Loucy (cell line): ENCODE data around the gene WFIKKN1.

Experiments used
- H2AFZ ChIP-seq: fragments of 200-600 bp; sonication (generic); 2 replicates; pipeline ENCODE4 v1.6.0; 2016; ENCODE audit warnings: antibody characterized with exemption, mild to moderate bottlenecking, low read length, moderate library complexity
- H3F3A ChIP-seq: fragments of 200-600 bp; 2 replicates; pipeline ENCODE4 v1.6.0; 2016; ENCODE audit warnings: antibody characterized with exemption, low read depth, mild to moderate bottlenecking
- H3K27me3 ChIP-seq: fragments of 200-600 bp; sonication (generic); 2 replicates; pipeline ENCODE4 v1.6.1; 2014; ENCODE audit warnings: low read length, mild to moderate bottlenecking; ENCODE audit not compliant: insufficient read depth, poor library complexity, severe bottlenecking
- H3K36me3 ChIP-seq: fragments of 200-600 bp; sonication (generic); 2 replicates; pipeline ENCODE4 v1.6.1; 2016; ENCODE audit warnings: low read length; ENCODE audit not compliant: insufficient read depth
- H3K4me1 ChIP-seq: fragments of 200-600 bp; sonication (generic); 2 replicates; pipeline ENCODE4 v1.5.1; 2014; ENCODE audit warnings: low read length, mild to moderate bottlenecking; ENCODE audit not compliant: insufficient read depth, poor library complexity, severe bottlenecking
- H3K4me2 ChIP-seq: fragments of 200-600 bp; sonication (generic); 2 replicates; pipeline ENCODE4 v1.6.0; 2014; ENCODE audit warnings: antibody characterized with exemption, low read length, low read depth, mild to moderate bottlenecking; ENCODE audit not compliant: poor library complexity, severe bottlenecking
- H3K4me3 ChIP-seq: fragments of 200-600 bp; sonication (generic); 2 replicates; pipeline ENCODE4 v1.5.1; 2014; ENCODE audit warnings: low read length, mild to moderate bottlenecking, mixed read lengths; ENCODE audit not compliant: poor library complexity, severe bottlenecking
- H3K79me2 ChIP-seq: fragments of 200-600 bp; sonication (generic); 2 replicates; pipeline ENCODE4 v1.6.1; 2014; ENCODE audit warnings: low read length; ENCODE audit not compliant: insufficient read depth
- H3K9ac ChIP-seq: fragments of 200-600 bp; sonication (generic); 2 replicates; pipeline ENCODE4 v1.6.0; 2014; ENCODE audit warnings: mild to moderate bottlenecking, low read depth, low read length, moderate library complexity; ENCODE audit not compliant: poor library complexity, severe bottlenecking
- H3K9me2 ChIP-seq: fragments of 200-600 bp; sonication (generic); replicated peaks from 2 replicates; pipeline ENCODE4 v1.6.1; 2016; ENCODE audit warnings: low read depth, low read length, mixed read lengths
- H3K9me3 ChIP-seq: fragments of 200-600 bp; sonication (generic); 2 replicates; pipeline ENCODE4 v1.6.1; 2014; ENCODE audit warnings: mild to moderate bottlenecking, antibody characterized with exemption, low read length, low read depth; ENCODE audit not compliant: insufficient read depth
- H4K20me1 ChIP-seq: fragments of 200-600 bp; sonication (generic); 2 replicates; pipeline ENCODE4 v1.6.0; 2014; ENCODE audit warnings: antibody characterized with exemption, low read length, mild to moderate bottlenecking; ENCODE audit not compliant: insufficient read depth, poor library complexity, severe bottlenecking
- EZH2phosphoT487 ChIP-seq: fragments of 200-600 bp; IDR thresholded peaks from 2 replicates; pipeline ENCODE4 v1.6.1; 2018; ENCODE audit warnings: antibody characterized with exemption, mild to moderate bottlenecking, moderate library complexity, borderline replicate concordance
- TF ChIP-seq, protein P1 (sequence below): fragments of 200-600 bp; sonication (generic); conservative IDR thresholded peaks from 2 replicates; pipeline ENCODE4 v1.5.1; 2014; ENCODE audit warnings: mild to moderate bottlenecking, antibody characterized with exemption, low read length

The WFIKKN1 gene

DNA sequence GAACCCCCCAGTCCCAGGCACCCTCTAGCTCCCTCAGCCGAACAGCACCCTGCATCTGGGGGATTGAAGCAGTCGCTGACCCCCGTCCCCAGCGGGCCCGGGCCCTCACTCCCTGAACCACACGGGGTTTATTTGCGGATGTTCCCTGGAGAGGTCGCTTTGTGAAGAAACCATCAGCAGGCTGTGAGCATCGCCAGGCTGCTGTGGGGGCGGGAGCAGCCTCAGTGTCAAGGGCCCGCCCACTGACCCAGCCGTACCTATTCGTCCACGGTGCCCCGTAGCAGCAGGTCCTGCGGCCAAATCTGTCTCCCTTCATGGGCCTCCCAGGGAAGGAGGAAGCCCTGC is 47.3 kb upstream of the WFIKKN1 start:
- no peak overlapping the region for H3K9ac ChIP-seq
- H3K36me3 ChIP-seq = no peaks in the 10 kb centered on the region
- H3K79me2 ChIP-seq = peaks cover 11% of the 10 kb centered on the region; the same call in 1 of the 2 replicates
- H3K27me3 ChIP-seq = no peaks in the 10 kb centered on the region
- no peak overlapping the region for H3K4me3 ChIP-seq
- no peak for TF ChIP-seq EZH2phosphoT487
- TF ChIP-seq, protein P1, sequence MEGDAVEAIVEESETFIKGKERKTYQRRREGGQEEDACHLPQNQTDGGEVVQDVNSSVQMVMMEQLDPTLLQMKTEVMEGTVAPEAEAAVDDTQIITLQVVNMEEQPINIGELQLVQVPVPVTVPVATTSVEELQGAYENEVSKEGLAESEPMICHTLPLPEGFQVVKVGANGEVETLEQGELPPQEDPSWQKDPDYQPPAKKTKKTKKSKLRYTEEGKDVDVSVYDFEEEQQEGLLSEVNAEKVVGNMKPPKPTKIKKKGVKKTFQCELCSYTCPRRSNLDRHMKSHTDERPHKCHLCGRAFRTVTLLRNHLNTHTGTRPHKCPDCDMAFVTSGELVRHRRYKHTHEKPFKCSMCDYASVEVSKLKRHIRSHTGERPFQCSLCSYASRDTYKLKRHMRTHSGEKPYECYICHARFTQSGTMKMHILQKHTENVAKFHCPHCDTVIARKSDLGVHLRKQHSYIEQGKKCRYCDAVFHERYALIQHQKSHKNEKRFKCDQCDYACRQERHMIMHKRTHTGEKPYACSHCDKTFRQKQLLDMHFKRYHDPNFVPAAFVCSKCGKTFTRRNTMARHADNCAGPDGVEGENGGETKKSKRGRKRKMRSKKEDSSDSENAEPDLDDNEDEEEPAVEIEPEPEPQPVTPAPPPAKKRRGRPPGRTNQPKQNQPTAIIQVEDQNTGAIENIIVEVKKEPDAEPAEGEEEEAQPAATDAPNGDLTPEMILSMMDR = no peak
- no peak overlapping the region for H2AFZ ChIP-seq
- no peaks in the 10 kb centered on the region for H4K20me1 ChIP-seq
- H3K9me2 ChIP-seq = no peaks in the 10 kb centered on the region
- H3K4me1 ChIP-seq = no peaks in the 10 kb centered on the region
- H3F3A ChIP-seq = no peaks in the 10 kb centered on the region
- no peaks in the 10 kb centered on the region for H3K9me3 ChIP-seq
- H3K4me2 ChIP-seq = no peak overlapping the region

DNA sequence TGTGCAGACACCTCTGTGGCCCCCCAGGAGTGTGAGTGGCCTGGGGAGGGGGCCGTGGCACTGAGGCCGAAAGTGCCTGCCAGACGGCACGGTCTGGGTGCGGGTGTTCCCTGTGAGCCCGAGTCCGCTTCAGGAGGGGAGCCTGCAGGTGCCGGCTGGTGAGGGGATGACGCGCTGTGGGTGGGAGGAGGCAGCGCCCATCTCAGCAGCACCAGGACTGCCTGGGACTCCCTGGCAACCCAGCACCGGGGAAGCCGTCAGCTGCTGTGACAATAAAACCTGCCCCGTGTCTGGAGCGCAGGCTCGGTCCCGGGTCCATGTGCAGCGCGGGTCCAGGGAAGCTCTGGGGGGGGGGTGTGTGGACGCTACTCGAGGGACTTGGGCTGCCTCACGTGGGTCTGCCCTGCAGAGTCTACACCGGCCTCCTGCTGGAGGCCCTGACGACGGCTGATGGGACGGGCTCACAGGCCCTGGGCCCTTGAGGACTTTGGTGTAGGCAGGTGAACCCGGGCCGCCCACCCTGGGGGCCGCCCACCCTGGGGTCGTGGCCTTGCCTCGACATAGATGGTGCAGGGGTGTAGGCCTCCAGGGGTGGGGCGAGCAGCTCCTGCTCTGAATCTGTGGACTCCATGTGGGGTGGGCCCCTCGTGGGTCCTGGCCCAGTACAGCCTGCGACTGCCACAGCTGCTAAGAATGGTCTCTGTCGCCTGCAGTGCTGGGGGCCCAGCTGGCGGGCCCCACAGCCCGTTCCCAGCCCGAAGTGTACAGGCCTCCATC is 46.8 kb upstream of the WFIKKN1 start:
- TF ChIP-seq EZH2phosphoT487 = no peak
- TF ChIP-seq, protein P1 = no peak
- Histone ChIP-seq H3K36me3 (no peaks in the 10 kb centered on the region), H3K4me2 (no peak overlapping the region), H3K9ac (no peak overlapping the region), H3K79me2 (peaks cover 11% of the 10 kb centered on the region; the same call in 1 of the 2 replicates), H3K4me3 (no peak overlapping the region), H3K9me2 (no peaks in the 10 kb centered on the region), H3K9me3 (no peaks in the 10 kb centered on the region), H3K27me3 (no peaks in the 10 kb centered on the region), H3F3A (no peaks in the 10 kb centered on the region), H3K4me1 (no peaks in the 10 kb centered on the region), H2AFZ (no peak overlapping the region), H4K20me1 (no peaks in the 10 kb centered on the region)

DNA sequence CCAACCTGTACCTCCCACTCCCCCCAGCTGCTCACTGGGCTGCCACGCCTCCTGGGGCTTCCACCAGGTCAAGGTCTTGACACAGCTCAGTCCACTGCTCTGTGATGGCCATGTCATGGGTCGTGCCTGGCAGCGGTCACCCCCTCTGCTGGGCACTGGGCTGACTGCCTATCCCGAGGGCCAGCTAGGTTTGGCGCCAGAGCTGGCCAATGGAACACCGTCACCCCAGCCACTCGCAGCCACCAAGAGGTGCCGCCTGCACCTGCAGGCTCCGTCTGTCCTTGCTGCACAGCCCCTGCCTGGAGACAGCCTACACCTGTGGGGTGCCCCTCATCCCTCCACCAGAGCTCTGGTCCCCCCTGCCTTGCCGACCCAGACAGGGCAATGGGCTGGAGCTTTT is 45.4 kb upstream of the WFIKKN1 start:
- H3K9ac ChIP-seq = no peak overlapping the region
- H3K4me1 ChIP-seq = no peaks in the 10 kb centered on the region
- peaks cover 14% of the 10 kb centered on the region; the same call in 1 of the 2 replicates for H3K79me2 ChIP-seq
- H3K27me3 ChIP-seq = no peaks in the 10 kb centered on the region
- TF ChIP-seq EZH2phosphoT487 = no peak
- TF ChIP-seq, protein P1 = no peak
- no peaks in the 10 kb centered on the region for H3K9me3 ChIP-seq
- peaks cover 1% of the 10 kb centered on the region for H4K20me1 ChIP-seq
- no peaks in the 10 kb centered on the region for H3K36me3 ChIP-seq
- no peak overlapping the region for H3K4me2 ChIP-seq
- H3F3A ChIP-seq = no peaks in the 10 kb centered on the region
- no peaks in the 10 kb centered on the region for H3K9me2 ChIP-seq
- H2AFZ ChIP-seq = no peak overlapping the region
- no peak overlapping the region for H3K4me3 ChIP-seq
